HG03571 (cell line): Measurements from ENCODE around the gene RIMS1.
A peak's percentile ranks its signal among the peaks of the same experiment; 100 is the strongest.

ENCODE experiments used
- ATAC-seq: cut with Tn5 transposase; IDR thresholded peaks from one replicate; pipeline ENCODE4 v1.9.1; 2021; ENCODE audit not compliant: unreplicated experiment

The RIMS1 gene

DNA sequence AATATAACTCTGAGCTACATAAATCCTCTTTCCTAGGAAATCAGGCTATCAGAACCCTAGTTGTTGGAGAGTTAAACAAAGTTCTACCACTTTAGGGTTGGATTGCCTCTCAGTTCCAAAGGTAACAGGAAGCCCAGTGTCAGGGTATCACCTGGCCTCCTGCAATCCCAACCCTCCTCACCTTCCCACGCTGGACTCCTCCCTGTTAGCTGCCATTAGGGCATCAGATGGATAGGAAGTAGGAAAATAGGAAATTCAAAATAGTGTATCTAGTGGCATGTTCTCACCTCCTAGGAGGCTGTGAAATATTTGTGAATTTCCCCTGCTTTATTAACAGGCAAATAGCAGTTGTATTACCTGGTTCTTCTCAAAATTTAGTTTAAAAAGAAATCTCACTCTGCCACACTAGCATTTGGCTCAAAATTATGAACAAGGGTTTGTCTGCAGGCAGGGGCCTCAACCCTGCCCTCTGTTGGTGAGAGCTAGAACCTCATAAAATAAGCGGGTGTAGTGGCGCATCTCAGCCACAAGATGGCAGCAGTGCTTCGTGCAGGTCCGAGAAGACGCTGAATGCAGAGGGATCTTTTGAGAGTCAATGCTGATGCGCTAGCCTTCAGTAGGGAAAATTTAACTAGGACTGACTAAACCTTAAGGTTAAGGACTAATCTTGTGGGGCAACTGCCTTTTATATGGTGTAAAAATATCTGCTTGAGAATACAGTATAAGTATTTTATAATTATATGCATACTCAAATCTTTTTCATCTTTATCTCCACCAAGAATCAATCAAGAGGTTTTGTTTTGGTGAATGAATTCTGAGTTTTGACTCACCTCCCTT lies 525.7 kb downstream of the RIMS1 start:
- ATAC-seq, result peak; percentile 68

DNA sequence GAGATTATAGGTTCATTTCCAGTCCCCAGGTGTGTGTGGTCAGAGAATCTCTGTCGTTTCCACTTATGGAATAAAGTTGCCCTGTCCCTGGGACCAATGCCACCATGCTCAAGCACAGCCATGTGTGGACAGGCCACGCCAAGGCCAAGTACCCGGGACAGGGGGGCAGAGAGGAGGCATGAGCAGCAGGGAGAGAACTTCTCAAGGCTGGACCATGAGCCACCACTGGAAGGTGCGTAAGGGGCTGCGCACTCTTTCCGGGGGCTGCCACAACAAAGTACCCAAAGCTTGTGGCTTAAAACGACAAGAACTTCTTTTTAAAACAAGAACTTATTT lies 526.3 kb downstream of the RIMS1 start:
- no peak for ATAC-seq

DNA sequence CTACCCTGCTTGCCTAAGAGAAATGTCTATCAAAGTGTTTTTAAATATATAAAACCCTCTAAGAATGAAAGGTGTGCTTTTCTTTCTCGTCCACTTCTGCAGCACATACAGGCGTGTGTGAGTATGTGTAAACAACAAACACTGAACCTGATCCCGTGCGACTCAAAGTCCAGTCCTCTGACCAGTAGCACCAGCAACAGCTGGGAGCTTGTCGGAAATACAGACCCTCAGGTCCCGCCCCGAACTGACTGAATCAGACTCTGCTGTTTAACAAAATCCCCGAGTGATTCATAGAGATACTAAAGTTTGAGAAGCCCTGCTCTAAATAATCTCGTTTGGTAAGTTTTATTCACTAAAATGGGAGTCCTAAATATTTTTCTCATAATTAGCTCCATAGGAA lies 527.5 kb downstream of the RIMS1 start:
- ATAC-seq, result no peak

DNA sequence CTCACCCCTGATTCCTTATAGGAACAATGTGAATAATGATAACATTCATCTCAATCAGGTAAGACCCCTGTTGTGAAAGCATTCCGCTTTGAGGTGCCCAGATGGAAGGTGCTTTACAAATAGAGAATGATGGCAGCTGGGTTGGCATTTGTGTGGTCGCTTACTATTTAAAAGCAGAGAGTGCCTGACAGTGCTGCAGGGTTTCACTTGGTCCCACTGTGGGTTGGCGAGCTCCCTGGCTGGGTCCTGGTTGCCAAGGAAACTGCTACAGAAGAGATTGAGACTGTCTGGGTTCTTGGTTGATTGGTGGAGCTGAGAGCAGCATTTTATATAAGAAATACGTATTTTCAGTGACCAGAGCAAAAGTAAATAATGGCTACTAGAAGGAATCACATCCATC lies 528.3 kb downstream of the RIMS1 start:
- ATAC-seq, result no peak

DNA sequence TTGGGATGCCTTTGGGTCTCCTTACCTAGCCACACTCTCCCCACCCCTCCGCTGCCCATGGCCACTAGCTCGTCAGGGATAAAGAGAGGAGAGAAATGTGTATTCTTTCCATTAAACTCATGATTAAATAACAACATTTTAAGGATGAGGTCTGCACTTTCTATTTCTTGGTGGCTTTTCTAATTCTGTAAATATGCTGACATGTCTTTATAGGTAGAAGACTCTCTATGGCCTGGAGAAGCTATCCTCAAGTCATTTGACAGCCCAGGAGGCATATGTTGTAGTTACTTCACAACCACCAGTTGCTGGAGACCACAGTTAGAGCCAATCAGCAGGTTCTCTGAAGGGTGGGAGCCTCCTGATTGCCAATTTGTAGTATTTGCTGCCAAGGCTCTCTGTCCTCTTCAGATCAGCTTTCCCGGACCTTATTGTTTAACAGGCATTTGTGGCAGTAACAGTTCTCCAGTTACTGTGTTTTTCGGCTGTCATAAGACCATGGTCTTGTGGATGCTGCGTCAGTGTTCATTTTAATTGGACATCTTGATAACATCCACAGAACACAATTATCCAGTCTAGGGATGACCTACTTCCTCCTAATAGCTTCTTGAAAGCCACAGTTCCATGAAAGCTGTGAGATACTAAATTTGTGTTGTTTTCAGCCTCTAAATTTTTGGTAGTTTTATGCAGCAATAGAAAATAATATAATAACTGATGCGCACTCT lies 530.6 kb downstream of the RIMS1 start:
- no peak for ATAC-seq

DNA sequence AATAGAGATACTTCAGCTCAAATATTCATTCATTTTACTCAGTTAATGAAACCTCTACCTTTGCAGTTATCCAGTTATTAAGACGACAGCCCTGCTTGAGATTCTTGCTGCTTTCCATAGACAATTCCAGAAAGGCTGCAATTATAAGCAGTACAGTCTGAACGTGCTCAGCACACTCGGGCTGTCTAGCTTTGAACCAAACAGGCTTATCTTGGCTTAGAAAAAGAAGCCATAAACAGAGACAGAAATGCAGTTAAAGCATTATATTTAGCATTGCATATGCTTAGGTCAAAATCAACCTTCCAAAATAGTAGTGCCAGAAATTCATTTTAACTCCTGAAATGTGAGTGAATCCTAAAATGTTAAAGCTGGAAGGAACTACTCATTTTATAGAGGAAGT lies 531.4 kb downstream of the RIMS1 start:
- no peak for ATAC-seq

DNA sequence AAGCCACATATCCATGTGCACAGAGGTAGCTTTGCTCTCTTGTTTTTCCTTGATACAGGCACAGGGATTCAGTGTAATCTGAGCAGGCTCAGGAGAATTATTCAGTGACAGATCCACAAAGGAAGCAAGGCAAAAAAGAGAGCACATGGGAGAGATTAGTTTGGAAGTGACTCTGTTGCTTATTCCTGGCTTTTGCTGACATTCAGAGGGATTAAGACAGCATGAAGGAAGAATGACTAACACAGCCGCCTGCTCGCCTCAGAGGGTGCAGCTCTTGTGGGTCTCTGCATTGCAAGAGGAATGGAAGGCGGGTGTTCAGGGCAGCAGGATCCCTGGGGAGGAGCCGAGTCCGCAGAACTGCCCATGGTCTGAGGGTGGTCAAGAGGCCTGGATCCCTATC lies 532.1 kb downstream of the RIMS1 start:
- no peak for ATAC-seq

DNA sequence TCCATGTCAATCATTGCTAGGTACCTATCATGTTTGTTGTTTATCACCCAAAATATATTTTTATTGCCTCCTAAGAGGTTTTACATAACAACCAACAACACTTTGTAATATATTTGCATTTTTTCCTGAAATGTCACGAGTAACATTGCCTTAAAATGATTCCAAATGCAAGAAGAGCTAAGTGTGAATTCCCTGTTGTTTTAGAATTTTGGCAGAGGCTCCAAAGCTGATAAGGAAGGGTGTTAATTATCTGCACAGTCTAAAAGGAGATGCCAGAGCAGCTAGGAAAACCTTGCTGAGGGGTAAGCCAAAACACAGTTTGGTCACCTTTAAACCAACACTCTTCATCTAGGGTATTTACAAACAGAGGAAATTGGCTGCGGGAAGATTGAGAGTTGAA lies 533.6 kb downstream of the RIMS1 start:
- ATAC-seq, result no peak

DNA sequence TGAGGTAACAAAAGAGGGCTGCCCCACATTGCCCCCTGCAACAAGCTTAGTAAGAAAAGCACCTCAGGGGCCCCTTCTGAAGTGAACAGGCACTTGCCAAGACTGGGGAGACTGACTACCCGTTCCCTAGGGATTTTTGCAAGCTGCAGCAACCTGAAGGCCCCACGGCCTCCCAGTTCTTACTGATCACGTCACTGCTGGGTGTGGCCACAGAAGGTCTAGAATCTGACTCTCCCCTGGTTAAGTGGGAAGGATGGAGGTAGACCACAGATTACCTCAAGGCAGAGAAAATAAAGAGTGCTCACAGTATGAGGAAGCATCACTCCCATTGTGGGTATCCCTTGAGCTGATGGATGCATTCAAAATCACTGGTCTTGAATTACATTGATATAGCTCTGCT lies 534.1 kb downstream of the RIMS1 start:
- ATAC-seq, result no peak

DNA sequence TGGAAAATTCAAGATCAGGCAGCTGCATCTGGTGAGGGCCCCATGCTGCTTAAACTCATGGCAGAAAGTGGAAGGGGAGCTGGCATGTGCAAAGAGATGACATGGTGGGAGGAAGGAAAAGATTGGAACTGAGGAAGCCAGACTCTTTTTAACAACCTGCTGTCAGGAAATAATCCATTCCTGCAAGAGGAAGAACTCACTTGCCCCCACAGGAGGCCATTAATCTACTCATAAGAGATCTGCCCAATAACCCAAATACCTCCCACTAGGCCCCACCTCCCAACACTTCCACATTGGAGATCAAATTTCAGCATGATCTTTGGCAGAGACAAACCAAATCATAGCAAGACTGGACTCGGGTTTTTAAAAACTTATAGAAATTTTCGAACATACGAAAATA lies 535.0 kb downstream of the RIMS1 start:
- no peak for ATAC-seq

DNA sequence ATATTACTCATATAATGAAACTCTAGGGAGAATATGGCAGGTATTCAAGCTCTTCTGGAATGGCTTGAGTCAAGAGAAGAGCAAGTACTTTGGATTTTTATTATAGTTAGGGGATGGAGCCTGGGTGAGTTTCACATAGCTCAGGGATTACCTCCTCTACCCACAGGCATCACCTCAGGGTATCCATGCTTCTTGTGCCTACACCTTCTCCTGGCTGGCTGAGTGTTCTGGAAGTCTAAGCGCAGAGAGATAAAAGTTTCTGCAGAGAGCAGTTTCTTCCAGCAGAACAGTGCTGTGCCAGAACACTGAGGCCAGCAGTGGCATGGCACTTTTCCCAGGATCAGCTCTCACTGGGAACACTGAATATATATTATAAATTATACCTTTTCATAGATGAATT lies 535.8 kb downstream of the RIMS1 start:
- no peak for ATAC-seq

DNA sequence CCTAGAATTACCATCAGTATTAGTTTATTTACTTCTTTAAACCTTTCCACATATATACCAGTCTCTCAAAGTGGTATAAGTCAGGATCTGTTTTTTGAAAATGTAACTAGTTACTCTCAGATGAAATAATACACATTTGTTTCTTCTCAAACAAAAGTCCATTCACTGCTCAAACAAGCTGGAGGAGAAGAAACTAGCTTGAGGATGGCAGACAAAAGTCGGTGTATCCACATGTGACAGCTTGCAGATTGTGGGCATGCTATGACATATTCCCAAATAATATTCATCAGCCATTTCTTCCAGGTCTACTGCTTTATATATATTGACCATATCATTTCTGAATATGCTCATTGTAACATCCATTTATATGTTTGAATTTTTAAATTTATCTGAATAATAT lies 538.1 kb downstream of the RIMS1 start:
- no peak for ATAC-seq

DNA sequence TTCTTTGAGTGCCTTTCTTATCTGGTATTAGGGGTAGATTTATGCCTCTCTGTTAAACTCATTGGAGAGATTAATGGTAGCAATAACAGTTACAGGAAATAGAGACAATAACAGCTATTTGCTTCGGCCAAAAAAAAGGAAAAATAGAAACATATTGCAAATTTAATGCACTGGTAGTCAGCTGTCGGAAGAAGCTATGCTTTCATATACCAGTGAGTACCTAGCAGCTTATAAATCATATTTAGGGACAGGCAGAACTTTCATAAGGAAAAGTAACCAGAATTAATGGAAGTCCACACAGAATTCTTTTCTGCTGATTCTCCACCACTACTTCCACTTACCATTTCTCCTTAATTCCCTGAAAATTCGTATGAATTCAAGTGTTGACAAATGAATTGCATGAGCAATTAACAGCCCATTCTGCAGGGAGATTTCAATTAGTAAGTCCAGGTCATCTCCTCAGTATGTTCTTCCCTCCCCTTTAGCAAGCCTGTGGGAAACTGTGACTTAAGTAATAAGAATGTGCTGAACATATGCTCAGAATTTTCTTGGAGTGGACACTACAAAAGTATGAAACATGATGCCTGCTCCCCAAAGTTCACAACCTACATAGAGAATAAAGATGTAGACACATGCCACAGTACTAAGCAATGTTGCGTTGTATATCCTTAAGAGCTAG lies 538.8 kb downstream of the RIMS1 start:
- ATAC-seq, result no peak

DNA sequence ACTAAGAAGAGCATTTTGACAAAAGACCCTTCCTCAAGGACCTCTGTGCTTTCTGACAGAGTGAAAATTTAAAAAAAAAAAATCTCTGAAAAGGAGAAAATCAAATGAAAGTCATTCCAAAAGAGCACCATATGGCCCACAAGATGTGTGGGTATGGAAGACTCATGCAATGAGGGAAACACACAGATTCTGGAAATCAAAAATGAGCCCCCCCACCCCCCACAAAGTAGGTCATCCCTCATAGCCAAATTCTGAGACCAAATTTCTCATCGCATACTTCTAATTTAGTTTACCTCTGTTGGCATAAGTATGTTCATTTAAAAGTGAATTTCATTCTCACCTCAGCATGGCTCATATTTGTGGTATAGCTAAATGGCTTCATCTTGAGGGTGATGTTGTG lies 554.3 kb downstream of the RIMS1 start:
- no peak for ATAC-seq

DNA sequence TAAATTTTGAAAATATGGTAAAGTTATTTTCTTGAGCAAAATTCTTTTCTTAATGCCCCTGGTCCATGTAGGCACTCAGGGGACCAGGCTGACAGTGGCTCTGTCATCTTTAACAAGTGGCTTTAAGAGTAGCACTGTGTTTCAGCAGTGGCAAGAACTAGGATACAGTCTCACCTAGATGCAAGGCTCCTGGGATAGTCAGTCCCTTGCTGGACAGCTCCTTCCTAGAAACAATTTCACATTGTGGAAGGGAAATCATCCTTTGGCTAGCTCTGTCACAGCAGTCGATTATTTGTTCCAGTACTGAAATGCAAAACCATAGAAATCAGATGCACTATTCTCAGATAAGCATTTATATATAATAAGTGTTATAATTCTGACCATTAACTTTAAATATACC lies 560.1 kb downstream of the RIMS1 start:
- ATAC-seq, result no peak
